ENCODE data around the gene TNFAIP8L3.
"Not testable (repeated sequence)": the region's sequence is repeated elsewhere in the genome, so short reads cannot be mapped to it uniquely, and the experiment has no call there.

Gene TNFAIP8L3

DNA sequence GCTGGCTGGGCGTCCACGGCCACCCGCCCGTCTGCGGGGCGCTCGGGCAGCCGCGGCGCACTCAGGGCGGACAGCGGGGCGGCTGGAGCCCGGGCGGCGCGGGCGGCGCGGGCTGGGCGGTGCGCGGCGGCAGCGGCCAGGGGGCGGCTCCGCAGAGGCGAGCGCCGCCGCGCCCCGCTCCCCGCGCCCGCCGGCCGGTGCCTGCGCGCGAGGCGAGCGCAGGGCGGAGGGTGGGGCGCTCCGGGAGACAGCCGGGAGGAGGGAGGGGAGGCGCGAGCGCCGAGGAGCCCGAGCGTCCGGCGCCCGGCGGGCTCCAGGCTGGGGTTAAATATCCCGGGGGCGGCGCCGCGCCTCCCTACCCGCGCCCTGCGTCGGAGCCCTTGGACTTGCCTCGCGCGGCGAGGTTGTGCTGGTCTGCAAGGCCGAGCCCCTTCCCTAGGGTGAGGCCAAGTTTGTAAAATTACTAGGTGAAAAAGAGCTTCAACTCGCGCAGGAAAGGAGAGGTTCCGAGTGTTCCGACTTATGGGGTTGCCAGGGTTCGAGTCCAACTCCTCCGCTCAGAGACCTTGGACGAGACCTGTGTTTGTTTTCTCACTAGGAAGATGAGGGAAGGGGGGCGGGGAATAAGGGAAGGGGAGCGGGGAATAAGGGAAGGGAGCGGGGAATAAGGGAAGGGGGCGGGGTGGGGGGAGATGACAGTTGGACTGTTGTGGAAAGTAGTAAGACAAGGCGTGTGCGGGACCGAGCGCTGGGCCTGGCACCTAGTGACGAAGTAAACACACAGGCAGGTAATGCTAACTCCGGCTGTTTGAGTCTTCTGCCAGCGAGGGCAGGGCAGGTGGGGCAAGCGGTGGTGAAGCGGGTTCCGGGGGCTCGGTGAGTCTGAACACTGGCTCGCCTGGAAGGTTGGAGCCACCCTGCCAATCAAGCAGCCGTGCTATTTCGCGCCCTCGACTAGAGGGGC lies at the start of gene TNFAIP8L3:
TNFAIP8L3 (minus strand) TSS at position 301 of the 964 bp plus-strand sequence. CDS start 311 bp downstream, outside the sequence.
- no peaks in the 10 kb centered on the region for H3K27me3 ChIP-seq (ENCODE audit: insufficient read depth, low read length, poor library complexity, severe bottlenecking)
- H3K9ac ChIP-seq (ENCODE audit: low read depth, low read length, poor library complexity, severe bottlenecking) = no peak within 1 kb of the TSS
- H3K4me1 ChIP-seq (ENCODE audit: insufficient read depth, low read length, poor library complexity, severe bottlenecking) = no peaks in the 10 kb centered on the region
- H4K20me1 ChIP-seq (ENCODE audit: insufficient read depth, low read length, poor library complexity, severe bottlenecking) = no peaks in the 10 kb centered on the region
- H3K9me3 ChIP-seq (ENCODE audit: insufficient read depth, low read depth, low read length) = no peaks in the 10 kb centered on the region
- TF ChIP-seq, protein P1, sequence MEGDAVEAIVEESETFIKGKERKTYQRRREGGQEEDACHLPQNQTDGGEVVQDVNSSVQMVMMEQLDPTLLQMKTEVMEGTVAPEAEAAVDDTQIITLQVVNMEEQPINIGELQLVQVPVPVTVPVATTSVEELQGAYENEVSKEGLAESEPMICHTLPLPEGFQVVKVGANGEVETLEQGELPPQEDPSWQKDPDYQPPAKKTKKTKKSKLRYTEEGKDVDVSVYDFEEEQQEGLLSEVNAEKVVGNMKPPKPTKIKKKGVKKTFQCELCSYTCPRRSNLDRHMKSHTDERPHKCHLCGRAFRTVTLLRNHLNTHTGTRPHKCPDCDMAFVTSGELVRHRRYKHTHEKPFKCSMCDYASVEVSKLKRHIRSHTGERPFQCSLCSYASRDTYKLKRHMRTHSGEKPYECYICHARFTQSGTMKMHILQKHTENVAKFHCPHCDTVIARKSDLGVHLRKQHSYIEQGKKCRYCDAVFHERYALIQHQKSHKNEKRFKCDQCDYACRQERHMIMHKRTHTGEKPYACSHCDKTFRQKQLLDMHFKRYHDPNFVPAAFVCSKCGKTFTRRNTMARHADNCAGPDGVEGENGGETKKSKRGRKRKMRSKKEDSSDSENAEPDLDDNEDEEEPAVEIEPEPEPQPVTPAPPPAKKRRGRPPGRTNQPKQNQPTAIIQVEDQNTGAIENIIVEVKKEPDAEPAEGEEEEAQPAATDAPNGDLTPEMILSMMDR (conservative IDR thresholded peaks at IDR 0.05; ENCODE audit: low read length) = no peak
- TF ChIP-seq EZH2phosphoT487 (IDR thresholded peaks at IDR 0.05; ENCODE audit: borderline replicate concordance) = no peak
- H2AFZ ChIP-seq (ENCODE audit: low read length) = no peak within 1 kb of the TSS
- no peaks in the 10 kb centered on the region for H3K79me2 ChIP-seq (ENCODE audit: insufficient read depth, low read length)
- H3K4me2 ChIP-seq (ENCODE audit: low read depth, low read length, poor library complexity, severe bottlenecking) = no peak within 1 kb of the TSS
- H3K9me2 ChIP-seq (replicated peaks; ENCODE audit: low read depth, low read length) = no peaks in the 10 kb centered on the region
- H3K36me3 ChIP-seq (ENCODE audit: insufficient read depth, low read length) = no peaks in the 10 kb centered on the region
- H3F3A ChIP-seq (ENCODE audit: low read depth) = no peaks in the 10 kb centered on the region
- no peak within 1 kb of the TSS for H3K4me3 ChIP-seq (ENCODE audit: low read length, poor library complexity, severe bottlenecking)

DNA sequence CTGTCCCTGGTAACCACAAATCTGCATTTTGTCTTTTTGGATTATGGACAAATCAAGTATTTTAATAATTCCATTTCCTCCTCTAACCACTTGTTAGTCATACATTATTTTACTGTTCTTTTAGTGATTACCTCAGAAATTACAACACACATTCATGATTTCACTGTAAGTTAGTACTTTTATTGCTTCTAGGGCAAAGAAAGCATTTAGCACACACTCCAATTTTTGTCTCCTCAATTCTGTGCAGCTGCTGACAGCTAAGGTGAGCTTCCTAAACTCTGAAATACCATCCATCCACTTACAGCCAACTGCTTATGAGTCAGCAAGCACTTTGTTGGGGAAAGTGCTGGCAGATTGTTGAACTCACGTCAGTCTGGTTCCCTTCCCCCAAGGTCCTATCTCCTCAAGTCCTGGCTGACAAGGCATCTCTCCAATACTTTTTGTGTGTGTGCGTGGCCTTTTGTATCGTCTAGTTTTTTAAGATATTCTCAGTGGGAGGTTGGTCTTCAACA lies 49.4 kb upstream of the TNFAIP8L3 start:
- Histone ChIP-seq H3K9me3 (ENCODE audit: insufficient read depth, low read depth, low read length) (no peaks in the 10 kb centered on the region), H3F3A (ENCODE audit: low read depth) (no peaks in the 10 kb centered on the region), H3K9ac (ENCODE audit: low read depth, low read length, poor library complexity, severe bottlenecking) (no peak overlapping the region), H3K4me2 (ENCODE audit: low read depth, low read length, poor library complexity, severe bottlenecking) (no peak overlapping the region), H4K20me1 (ENCODE audit: insufficient read depth, low read length, poor library complexity, severe bottlenecking) (no peaks in the 10 kb centered on the region), H3K36me3 (ENCODE audit: insufficient read depth, low read length) (no peaks in the 10 kb centered on the region), H3K9me2 (replicated peaks; ENCODE audit: low read depth, low read length) (no peaks in the 10 kb centered on the region), H3K79me2 (ENCODE audit: insufficient read depth, low read length) (no peaks in the 10 kb centered on the region), H2AFZ (ENCODE audit: low read length) (no peak overlapping the region), H3K4me3 (ENCODE audit: low read length, poor library complexity, severe bottlenecking) (no peak overlapping the region), H3K4me1 (ENCODE audit: insufficient read depth, low read length, poor library complexity, severe bottlenecking) (no peaks in the 10 kb centered on the region), H3K27me3 (ENCODE audit: insufficient read depth, low read length, poor library complexity, severe bottlenecking) (no peaks in the 10 kb centered on the region)
- TF ChIP-seq, protein P1 (conservative IDR thresholded peaks at IDR 0.05; ENCODE audit: low read length) = no peak
- TF ChIP-seq EZH2phosphoT487 (IDR thresholded peaks at IDR 0.05; ENCODE audit: borderline replicate concordance) = no peak

DNA sequence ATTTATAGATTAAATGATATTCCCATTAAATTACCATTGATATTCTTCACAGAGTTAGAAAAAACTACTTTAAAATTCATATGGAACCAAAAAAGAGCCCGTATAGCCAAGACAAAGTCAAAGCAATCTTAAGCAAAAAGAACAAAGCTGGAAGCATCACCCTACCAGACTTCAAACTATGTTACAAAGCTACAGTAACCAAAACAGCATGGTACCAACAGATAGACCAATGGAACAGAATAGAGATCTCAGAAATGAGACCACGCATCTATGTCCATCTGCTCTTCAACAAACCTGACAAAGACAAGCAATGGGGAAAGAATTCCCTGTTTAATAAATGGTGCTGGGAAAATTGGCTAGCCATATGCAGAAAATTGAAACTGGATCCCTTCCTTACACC lies 45.6 kb upstream of the TNFAIP8L3 start:
- not testable (repeated sequence) for H3K9me3 ChIP-seq (ENCODE audit: insufficient read depth, low read depth, low read length); H3K9me2 ChIP-seq (replicated peaks; ENCODE audit: low read depth, low read length); H3K4me1 ChIP-seq (ENCODE audit: insufficient read depth, low read length, poor library complexity, severe bottlenecking); H3K4me3 ChIP-seq (ENCODE audit: low read length, poor library complexity, severe bottlenecking); H4K20me1 ChIP-seq (ENCODE audit: insufficient read depth, low read length, poor library complexity, severe bottlenecking); H2AFZ ChIP-seq (ENCODE audit: low read length); H3K36me3 ChIP-seq (ENCODE audit: insufficient read depth, low read length); H3K79me2 ChIP-seq (ENCODE audit: insufficient read depth, low read length); H3K4me2 ChIP-seq (ENCODE audit: low read depth, low read length, poor library complexity, severe bottlenecking); H3F3A ChIP-seq (ENCODE audit: low read depth); H3K27me3 ChIP-seq (ENCODE audit: insufficient read depth, low read length, poor library complexity, severe bottlenecking); H3K9ac ChIP-seq (ENCODE audit: low read depth, low read length, poor library complexity, severe bottlenecking)

Measured in Loucy (cell line).